Non-pigmented ciliary epithelial cell (primary cell): Measurements from ENCODE around the gene SMIM44.

Experiments
- DNase-seq: peaks from one replicate; pipeline ENCODE4 v3.0.0-alpha.2; 2010; ENCODE audit warnings: low read depth

SMIM44 gene

DNA sequence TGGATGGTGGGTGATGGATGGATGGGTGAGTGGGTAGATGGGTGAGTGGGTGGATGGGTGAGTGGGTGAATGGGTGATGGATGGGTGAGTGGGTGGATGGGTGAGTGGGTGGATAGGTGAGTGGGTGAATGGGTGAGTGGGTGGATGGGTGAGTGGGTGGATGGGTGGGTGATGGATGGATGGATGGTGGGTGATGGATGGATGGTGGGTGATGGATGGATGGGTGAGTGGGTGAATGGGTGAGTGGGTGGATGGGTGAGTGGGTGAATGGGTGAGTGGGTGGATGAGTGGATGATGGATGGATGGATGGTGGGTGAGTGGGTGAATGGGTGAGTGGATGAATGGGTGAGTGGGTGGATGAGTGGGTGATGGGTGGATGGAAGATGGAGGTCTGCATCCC lies 5.7 kb downstream of the SMIM44 start:
- no peak for DNase-seq

DNA sequence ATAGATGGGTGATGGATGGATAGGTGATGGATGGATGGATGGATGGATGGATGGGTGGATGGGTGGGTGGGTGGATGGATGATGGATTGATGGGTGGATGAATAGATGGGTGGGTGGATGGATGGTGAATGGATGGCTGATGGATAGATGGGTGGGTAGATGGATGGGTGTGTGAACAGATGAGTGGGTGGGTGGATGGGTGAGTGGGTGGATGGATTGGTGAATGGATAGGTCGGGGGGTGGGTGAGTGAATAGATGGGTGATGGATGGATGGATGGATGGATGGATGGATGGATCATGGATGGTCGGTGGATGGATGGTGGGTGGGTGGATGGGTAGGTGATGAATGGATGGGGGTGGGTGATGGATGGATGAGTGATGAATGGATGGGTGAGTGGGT lies 6.4 kb downstream of the SMIM44 start:
- no peak for DNase-seq

GRCh38 chr19:3475449-3475848 lies 7.8 kb downstream of the SMIM44 start:
- DNase-seq = no peak

GRCh38 chr19:3474614-3475013 lies 8.6 kb downstream of the SMIM44 start:
- no peak for DNase-seq

GRCh38 chr19:3474010-3474409 lies 9.2 kb downstream of the SMIM44 start:
- DNase-seq = no peak

DNA sequence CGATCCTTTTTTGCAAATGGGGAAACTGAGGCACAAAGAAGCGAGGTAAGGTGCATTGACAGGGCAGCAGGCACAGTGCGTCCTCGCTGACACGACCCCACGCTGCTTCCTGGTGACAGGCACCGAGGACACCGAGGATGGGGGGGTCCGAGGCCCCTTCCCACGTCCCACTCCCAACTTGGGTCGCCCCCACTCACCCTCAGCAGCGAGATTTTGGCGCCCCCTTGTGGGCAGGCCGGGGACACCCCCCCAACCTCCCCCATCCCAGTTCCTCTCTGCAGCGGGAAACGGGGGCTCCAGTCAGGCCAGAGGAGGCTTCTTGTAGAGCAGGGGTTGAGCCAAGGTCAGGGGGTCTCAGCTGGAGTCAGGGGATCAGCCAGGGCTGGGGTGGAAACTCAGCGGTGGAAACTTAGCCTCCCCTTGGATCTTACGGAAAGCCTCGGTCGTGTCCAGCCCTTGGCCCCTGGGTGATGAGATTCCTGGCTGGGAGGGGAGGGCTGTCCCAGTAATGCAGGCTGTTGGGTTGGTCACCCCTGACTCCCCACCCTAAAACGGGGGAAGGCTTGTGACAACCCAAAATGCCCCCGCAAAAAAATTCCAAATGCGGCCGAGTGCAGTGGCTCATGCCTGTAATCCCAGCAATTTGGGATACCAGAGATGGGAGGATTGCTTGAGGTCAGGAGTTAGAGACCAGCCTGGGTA lies 11.1 kb downstream of the SMIM44 start:
- no peak for DNase-seq

- DNase-seq = no peak
These were observed 12.6 kb downstream of the SMIM44 start for GRCh38 chr19:3470500-3471128.

DNA sequence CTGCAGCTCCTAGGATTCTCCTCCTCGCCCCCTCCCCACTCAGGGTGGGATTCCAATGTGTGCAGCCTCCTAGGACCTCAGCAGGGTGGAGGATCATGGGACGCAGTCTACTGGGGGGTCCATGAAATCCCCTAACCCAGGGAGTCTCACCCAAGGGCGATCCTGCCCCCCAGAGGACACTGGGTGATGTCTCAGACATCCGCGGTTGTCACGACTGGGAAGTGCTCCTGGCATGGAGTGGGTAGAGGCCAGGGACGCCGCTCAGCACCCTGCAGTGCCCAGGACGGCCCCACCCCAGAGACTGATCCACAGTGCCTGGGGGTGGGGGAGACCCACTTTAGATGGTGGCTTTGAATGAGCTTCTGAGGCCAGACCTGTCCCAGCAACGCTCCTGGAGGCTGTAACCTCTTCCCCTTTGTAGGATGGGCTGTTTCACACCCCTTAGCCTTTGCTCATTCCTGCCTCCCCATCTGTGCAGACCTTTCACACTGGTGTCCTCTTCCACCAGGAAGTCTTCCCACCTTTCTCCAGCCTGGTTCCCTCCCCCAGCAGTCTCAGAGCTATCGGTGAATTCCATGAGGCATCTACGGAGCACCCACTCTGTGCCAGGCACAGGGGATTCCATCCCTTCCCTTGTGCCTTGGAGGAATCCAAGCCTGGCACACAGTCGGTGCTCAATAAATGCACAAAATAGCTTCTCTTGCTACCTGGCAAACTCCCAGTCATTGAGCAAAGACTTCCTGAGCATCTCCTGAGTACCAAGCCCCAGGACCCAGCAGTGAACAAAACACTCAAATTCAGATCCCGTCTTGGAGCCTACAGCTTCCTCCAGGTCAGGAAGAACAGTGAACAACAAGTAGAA lies 13.4 kb downstream of the SMIM44 start:
- no peak for DNase-seq

GRCh38 chr19:3468211-3468610 lies 15.0 kb downstream of the SMIM44 start:
- DNase-seq = no peak

- DNase-seq = no peak
These were observed 15.6 kb downstream of the SMIM44 start for GRCh38 chr19:3467437-3468198.

DNA sequence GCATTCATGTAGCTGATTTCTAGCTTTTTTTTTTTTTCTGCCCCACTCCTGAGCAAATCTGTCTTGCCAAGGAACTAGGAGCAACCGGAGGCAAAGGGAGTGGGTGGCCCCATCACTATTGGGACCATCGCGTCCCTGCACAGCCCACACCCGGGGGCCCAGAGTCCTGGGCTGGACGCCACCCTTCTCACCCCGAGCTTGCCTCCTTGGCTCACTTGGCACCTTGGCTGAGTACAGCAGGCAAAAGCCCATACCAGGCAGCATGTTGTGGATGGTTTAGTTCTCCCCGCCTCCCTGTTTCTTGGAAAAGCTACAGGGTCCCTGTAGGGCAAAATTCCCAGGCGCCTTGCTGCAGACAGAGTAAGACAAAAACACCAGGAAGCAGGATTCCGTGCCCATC lies 16.6 kb downstream of the SMIM44 start:
- DNase-seq = no peak

DNA sequence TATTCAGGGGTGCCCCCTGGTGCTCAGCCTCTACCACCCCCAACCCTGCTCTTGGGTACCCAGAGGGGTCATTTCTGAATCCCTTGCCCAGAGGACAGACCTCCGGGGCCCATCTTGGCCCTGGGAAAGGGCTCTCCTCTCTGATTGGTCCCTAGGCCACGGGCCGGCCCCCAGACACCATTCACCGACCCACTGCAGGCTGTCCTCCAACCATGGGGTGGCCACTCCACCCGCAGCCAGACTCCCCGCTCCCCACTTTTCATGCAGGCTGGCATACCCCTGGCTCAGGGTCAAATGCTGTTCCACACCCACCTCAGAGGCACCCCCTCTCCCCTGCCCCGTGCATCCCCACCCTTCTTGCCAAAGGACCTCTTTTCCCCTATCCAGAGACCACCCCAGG lies 17.7 kb downstream of the SMIM44 start:
- no peak for DNase-seq

GRCh38 chr19:3464587-3465235 lies 18.5 kb downstream of the SMIM44 start:
- DNase-seq = no peak

DNA sequence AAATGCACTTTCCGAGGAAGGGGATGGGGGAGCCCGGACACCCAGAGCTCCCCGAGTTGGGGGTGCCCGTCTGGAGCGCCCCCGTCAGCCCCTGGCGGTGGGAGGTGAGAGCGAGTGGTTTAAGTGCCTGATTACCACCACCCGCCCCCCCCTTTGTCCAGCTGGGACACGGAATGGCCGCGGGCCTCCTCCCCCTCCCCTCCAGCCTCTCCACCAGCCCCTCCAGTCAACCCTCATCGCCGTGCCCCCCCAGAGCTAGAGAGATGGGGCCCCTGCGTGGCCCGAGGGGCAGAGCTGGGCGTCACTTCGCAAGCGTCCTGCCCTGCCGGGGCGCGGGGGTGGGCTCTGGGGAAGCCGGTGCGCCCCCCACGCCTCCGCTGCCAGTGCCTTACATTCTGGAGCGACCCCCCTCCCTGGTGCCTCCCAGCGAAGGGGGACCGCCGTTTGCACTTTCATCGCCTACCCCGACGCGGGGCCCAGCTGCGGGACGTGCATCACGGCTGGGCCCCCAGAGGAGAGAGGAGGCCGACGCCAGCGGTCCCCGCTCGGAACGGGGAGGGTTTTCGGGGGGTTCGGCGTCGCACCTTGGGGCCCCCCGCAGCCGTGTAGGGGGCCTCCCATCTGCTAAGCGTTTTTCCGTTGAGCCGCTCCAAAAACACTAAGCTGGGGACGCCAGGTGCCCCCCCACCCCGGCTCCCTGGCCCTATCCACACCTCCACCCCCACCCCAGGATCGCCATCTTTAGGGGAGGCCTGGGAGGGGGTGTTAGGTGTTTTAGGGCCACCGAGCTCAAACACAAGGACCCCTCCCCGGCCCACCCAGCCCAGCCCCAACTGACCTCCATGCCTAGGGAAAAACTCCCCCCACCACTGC lies 19.3 kb downstream of the SMIM44 start:
- DNase-seq = no peak

GRCh38 chr19:3462991-3463713 lies 20.1 kb downstream of the SMIM44 start:
- no peak for DNase-seq

GRCh38 chr19:3459965-3460582 lies 23.2 kb downstream of the SMIM44 start:
- no peak for DNase-seq

DNA sequence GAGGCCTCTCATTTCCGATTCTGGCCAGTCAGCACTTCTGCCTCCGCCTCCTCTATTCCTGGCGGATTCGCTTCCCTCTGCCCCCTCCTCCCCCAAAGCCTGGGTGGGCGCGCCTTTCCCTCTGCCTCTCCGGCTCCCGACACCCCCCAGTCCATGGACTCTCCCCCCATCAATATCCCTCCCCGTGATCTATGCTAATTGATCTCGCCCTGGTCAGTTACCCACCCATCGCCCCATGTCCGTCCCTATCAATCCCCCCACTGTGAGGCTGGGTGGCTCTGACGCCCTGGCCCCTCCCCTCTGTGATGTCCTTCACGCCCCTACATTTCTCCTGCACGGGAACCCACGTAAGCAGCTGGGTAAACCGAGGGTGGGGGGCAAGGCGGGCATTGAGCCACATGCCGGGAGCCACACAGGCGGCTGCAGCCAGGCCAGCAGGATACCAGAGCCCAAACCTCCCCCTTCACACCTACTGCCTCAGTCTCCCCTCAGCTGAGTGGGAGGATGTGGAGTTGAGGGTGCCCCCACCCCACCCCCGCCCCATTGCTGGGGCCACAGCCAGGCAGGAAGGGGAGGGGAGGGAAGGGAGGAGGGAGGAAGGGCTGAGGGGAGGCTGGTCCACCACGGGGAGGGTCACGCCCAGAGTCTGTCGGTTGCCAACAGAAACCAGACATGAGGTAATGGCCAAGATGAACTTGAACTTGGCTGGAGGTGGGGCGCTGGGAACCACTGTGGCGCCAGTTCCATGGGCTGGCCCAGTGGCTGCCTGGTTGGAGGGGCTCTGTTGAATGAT lies 24.0 kb downstream of the SMIM44 start:
- DNase-seq = peak; percentile 87

GRCh38 chr19:3458229-3459088 lies 24.8 kb downstream of the SMIM44 start:
- no peak for DNase-seq
